HTERT RPE-1 (cell line): ENCODE measurements around the gene SCYGR1.
"Not testable (repeated sequence)": the region's sequence is repeated elsewhere in the genome, so short reads cannot be mapped to it uniquely, and the experiment has no call there.

Source experiments
- in situ Hi-C: fragments of 300-500 bp; cut with MboI; formaldehyde crosslinking; loops from 4 replicates; pipeline ENCODE4 v1.14.3; 2020; ENCODE audit warnings: low sequenced_read_pairs

Gene SCYGR1

GRCh38 chr2:227374158-227374557 lies 13.6 kb downstream of the SCYGR1 start:
- in situ Hi-C loops: no loop called here

GRCh38 chr2:227373389-227373788 lies 14.4 kb downstream of the SCYGR1 start:
- in situ Hi-C loops: no loop called here

- in situ Hi-C loops: no loop called here
Measured at GRCh38 chr2:227370791-227371312, 16.9 kb downstream of the SCYGR1 start.

- in situ Hi-C loops: no loop called here
Measured at GRCh38 chr2:227370092-227370491, 17.7 kb downstream of the SCYGR1 start.

- in situ Hi-C loops: no loop called here
Measured at GRCh38 chr2:227368574-227368973, 19.2 kb downstream of the SCYGR1 start.

- in situ Hi-C loops: no loop called here
Measured at GRCh38 chr2:227367427-227367795, 20.3 kb downstream of the SCYGR1 start.

- in situ Hi-C loops: no loop called here
Measured at GRCh38 chr2:227366769-227367426, 20.9 kb downstream of the SCYGR1 start.

- in situ Hi-C loops: no loop called here
Measured at GRCh38 chr2:227365833-227366232, 21.9 kb downstream of the SCYGR1 start.

- in situ Hi-C loops: not testable (repeated sequence)
Measured at GRCh38 chr2:227364585-227365263, 23.0 kb downstream of the SCYGR1 start.

GRCh38 chr2:227363756-227364155 lies 24.0 kb downstream of the SCYGR1 start:
- in situ Hi-C loops: no loop called here

GRCh38 chr2:227360351-227360750 lies 27.4 kb downstream of the SCYGR1 start:
- in situ Hi-C loops: no loop called here

GRCh38 chr2:227351639-227352038 lies 36.1 kb downstream of the SCYGR1 start:
- in situ Hi-C loops: no loop called here

- in situ Hi-C loops: no loop called here
Measured at GRCh38 chr2:227349989-227350612, 37.6 kb downstream of the SCYGR1 start.

GRCh38 chr2:227348324-227348723 lies 39.4 kb downstream of the SCYGR1 start:
- in situ Hi-C loops: no loop called here

GRCh38 chr2:227347117-227347516 lies 40.6 kb downstream of the SCYGR1 start:
- in situ Hi-C loops: no loop called here

GRCh38 chr2:227344231-227344630 lies 43.5 kb downstream of the SCYGR1 start:
- in situ Hi-C loops: no loop called here

- in situ Hi-C loops: no loop called here
Measured at GRCh38 chr2:227341553-227341952, 46.2 kb downstream of the SCYGR1 start.

GRCh38 chr2:227340106-227340505 lies 47.6 kb downstream of the SCYGR1 start:
- in situ Hi-C loops: no loop called here

- in situ Hi-C loops: no loop called here
Measured at GRCh38 chr2:227339098-227339599, 48.6 kb downstream of the SCYGR1 start.
